Activated naive CD8-positive, alpha-beta T cell treated with anti-CD3 and anti-CD28 coated beads, Interleukin-2, amount 10 ng/mL, durations not matched to agents 7 days and 5 days (primary cell): ENCODE data around the gene AP3B1. TPM values are rescaled to one million over a fixed set of nuclear protein-coding genes. Genes with fewer than 3 reads are reported as not detected.

Source experiments
- total RNA-seq, 2 experiments: library from RNA; stranded (reverse); gene quantifications; one replicate each; pipeline ENCODE4 v1.2.3, GENCODE V29; 2021

Gene AP3B1
- total RNA-seq, 2 experiments from 2014 or later = 39.0 to 41.4 TPM

Other genes starting within 250 kb of the AP3B1 start
- 10 to 100 TPM; 22.2 to 23.5 TPM for gene SCAMP1, start 65.9 kb upstream of the AP3B1 start, total RNA-seq